GM20431 (cell line): ENCODE data around the gene SUGCT.

ENCODE experiments used
- in situ Hi-C: fragments of 300-500 bp; cut with MseI, MboI; formaldehyde crosslinking; loops from one replicate; pipeline ENCODE4 v1.15.0; 2020; ENCODE audit warnings: low sequenced_read_pairs; ENCODE audit not compliant: unreplicated experiment

Gene SUGCT

DNA sequence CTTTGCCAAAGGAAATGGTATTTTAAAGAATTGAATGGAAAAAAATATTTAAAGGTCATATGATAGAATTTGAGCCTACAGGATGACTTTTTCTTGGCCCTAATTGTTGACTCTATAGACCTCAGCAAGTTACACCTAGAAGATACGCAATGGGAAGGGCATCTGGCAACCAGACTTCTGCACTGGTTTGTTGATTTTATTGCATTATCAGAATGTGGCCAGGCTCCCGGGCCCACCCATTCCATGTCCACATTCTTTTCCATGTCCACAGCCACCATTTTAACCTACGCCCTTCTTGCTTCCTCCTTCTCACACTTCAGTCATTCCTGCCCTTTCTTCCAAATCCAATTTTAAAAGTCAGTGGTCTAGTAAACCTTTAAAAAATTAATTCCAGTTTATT lies 738.4 kb downstream of the SUGCT start:
- in situ Hi-C loops, result no loop called here

- in situ Hi-C loops, result no loop called here
These were observed 740.0 kb downstream of the SUGCT start for GRCh38 chr7:40874756-40875155.

GRCh38 chr7:40876601-40877000 lies 741.8 kb downstream of the SUGCT start:
- in situ Hi-C loops, result no loop called here

GRCh38 chr7:40879941-40880543 lies 745.2 kb downstream of the SUGCT start:
- in situ Hi-C loops, result no loop called here

DNA sequence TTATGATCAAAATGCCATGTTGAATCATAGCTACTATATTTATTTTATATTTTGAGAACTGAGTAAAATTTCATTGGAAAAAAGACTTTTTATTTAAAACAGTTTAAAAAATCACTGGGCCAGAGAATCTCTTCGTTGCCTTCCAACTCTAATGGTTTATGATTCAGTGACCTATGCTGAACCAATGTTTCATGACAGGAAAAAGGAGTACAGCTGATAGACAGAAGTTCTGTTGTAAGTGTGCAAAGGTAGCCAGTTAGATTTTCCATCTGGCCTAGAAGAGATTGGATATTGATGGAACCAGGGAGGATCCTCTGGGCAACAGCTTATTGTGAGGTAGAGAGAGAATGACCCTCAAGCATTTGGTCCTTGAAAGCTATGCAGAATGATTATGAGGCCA lies 745.8 kb downstream of the SUGCT start:
- in situ Hi-C loops, result no loop called here

DNA sequence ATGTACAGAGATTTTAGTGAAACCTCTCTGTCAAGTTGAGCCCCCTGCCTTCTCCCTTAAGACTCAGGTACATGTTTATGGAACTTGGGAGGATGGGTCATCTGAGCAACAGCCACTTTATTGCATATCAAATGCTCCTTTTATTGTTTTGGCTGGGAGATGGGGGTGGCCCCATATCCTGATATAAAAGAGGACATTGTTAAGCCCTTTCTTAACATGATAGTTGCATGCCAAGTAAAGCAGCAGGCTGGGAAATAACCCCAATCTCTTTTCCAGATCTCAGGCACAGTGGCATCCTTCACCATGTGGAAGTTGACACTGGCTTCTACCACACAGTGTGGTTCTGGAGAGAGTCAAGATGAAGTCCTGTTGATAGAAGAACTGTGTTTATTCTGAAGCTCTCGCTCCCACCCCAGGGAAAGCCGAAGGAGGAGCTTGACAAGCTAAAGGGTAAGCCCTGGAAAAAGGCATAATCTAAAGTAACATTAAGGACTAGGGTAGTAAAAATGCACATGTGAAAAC lies 746.7 kb downstream of the SUGCT start:
- in situ Hi-C loops, result no loop called here

GRCh38 chr7:40882071-40882658 lies 747.4 kb downstream of the SUGCT start:
- in situ Hi-C loops, result no loop called here

GRCh38 chr7:40883826-40884225 lies 749.0 kb downstream of the SUGCT start:
- in situ Hi-C loops, result no loop called here

DNA sequence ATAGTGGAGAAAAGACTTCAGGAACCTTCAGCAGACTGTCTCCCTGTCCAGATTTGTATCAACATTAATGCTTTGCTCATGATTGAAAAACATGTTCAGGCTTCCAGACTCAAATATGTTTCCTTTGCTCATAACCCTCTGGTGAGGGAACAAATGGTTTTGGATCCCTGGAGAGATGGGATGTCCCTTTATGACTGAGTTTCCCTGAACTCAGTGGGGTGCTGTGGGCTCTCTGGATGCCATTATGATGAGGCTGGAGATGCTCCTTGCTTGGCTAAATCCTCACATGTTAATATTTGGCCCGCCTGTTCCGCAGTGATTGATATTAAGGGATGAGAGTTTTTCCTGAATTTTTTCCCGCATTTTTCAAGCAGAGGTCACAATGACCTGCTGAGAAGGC lies 749.4 kb downstream of the SUGCT start:
- in situ Hi-C loops, result no loop called here

- in situ Hi-C loops, result no loop called here
These were observed 750.7 kb downstream of the SUGCT start for GRCh38 chr7:40885503-40885902.

GRCh38 chr7:40887099-40887498 lies 752.3 kb downstream of the SUGCT start:
- in situ Hi-C loops, result no loop called here

- in situ Hi-C loops, result no loop called here
These were observed 753.7 kb downstream of the SUGCT start for GRCh38 chr7:40888499-40888898.

GRCh38 chr7:40889099-40889498 lies 754.3 kb downstream of the SUGCT start:
- in situ Hi-C loops, result no loop called here

- in situ Hi-C loops, result no loop called here
These were observed 754.7 kb downstream of the SUGCT start for GRCh38 chr7:40889539-40889938.

DNA sequence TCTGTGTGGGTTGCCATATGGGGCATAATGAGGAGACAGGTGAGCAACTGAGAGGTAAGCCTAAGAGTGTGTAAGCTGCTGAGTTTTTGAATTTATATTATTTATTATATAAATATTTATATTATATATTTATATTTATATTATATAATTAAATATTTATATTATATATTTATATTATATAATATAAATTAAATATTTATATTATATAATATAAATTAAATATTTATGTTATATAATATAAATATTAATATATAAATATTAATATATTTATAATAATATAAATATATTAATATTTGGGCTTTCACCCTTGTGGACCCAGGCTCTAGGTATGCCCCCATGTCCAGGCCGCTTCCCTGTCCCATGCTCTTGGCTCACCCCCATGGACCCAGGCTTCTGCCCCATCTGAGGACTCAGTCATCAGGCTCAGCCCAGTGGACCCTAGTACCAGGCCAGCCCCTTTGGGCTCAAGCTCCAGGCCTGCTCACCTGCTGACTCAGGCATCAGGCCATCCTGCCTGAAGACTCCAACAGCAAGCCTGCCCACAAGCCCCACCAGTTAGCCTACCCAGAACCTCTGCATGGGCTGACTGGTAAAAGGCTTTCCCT lies 755.4 kb downstream of the SUGCT start:
- in situ Hi-C loops, result no loop called here

DNA sequence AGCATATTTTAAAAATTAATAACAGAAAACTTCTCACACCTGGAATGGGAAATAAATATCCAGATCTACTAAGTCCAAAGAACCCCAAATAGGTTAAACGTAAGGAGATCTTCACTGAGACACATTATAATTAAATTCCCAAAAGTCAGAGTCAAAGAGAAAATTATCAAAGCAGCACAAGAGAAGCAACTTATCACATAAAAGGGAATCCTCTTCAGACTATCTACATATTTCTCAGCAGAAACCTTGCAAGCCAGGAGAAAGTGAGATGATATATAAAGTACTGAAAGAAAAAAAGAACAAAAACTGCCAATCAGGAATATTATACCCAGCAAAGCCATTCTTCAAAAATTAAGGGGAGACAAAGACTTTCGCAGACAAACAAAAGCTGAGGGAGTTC lies 756.4 kb downstream of the SUGCT start:
- in situ Hi-C loops, result no loop called here

DNA sequence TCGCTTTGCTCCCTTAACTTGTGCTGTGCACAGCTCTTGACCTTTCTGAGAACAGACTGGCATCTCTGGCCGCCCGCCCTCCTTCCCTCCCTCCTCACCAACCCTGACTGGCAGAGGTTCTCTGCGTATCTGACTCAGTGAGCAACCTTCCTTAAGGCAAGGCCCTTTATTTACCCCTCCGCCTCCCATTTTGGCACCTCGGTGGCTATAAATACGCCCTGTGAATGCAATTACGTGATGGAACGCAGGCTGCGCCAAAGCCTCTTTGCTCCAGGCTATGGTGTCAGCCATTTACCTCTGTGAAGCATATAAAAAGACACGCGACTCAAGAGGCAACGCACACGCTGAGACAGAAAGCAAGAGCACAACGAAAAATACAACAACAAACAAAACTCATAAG lies 764.3 kb downstream of the SUGCT start:
- in situ Hi-C loops, result no loop called here

- in situ Hi-C loops, result no loop called here
These were observed 765.1 kb downstream of the SUGCT start for GRCh38 chr7:40899636-40900507.

DNA sequence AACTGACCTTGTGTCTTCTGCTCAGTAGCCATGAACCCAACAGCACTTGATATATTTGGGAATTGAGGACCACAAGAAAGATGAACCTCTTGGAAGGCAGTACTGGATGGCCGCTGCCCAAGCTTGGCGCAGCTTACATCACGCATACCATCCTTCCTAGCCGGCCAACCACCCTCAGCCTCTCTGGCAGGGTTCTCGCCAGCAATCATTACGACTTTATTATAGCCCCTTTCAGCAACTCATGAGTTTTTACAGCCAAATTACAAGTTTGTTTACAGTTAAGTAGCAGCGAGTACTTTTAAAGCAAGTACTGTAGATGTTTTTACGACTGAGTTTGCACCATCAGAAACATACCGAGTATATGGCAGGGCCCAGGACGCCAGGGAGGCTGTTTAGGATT lies 769.1 kb downstream of the SUGCT start:
- in situ Hi-C loops, result no loop called here

- in situ Hi-C loops, result no loop called here
These were observed 772.5 kb downstream of the SUGCT start for GRCh38 chr7:40907286-40907685.
